Measurements from ENCODE around the gene SIGLEC6. TPM values are rescaled to one million over a fixed set of nuclear protein-coding genes. Genes with fewer than 3 reads are reported as not detected.
"Not testable (repeated sequence)": the region's sequence is repeated elsewhere in the genome, so short reads cannot be mapped to it uniquely, and the experiment has no call there.

Gene SIGLEC6
- polyA plus RNA-seq, 1 donor, result not detected

DNA sequence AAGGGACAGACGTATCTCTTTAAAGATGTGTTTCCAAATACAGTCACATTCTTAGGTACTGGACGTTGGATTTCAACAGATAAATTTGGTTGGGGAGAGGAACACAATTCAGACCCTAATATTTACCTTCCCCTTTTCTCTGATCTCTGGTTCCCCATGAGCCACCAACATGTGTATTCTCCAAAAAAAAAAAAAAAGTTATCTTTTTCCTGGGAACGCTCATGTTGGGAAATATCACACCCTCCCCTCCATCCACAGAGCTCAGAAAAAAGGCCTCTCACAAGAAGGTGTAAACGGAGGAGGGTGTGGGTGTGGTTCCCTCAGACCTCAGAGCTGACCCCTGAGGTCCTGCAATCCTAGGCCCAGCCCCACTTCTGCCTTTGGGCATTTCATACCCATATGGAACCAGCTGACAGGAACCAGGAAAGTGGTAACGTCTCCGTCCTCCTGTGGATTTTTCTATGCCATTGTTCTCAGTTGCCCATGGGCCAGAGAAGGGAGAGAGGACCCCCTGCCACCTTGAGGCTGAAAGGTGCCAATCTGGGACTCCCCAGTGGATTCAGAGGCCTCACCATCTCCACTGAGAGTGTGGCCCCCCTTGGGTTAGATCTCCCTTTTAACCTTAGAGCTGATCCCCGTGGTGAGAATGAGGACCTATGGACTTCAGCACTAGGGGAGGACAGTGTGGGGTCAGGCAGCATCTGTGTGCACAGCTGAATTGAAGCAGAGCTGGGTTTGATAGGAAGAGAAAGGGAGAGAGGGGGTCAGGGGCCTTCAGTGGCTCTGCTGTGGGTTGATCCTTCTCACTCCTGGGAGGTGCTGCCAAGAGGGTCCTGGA lies 21.4 kb downstream of the SIGLEC6 start:
- DNase-seq, result no peak

DNA sequence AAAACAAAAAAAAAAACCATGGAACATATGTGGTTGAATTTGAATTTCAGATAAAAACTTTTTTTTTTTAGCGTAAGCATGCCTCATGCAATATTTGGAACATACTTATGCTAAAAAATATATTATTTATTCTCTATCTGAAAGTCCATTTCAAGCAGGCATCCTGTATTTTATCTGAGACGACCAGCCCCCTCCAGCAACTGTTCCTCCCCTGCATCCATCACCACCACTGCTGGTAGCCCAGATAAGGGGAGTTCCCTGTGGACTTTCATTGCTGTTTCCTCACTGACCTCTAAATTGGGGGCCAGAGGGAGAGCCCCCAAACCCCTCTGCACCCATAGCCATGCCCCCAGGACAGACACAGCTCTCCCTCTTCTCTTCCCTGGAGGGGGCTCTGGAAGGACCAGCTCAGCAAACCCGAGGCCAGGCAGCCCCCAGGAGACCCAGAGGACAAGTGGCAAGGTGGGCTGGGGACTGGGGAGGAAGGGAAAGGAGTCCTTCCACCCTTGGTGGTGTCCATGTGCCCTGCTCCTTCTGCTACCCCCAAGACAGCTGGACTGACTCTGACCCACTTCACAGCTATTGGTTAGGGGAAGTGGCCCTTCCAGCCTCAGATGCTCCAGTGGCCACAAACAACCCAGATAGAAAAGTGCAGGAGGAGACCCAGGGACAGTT lies 23.3 kb downstream of the SIGLEC6 start:
- DNase-seq, result no peak

DNA sequence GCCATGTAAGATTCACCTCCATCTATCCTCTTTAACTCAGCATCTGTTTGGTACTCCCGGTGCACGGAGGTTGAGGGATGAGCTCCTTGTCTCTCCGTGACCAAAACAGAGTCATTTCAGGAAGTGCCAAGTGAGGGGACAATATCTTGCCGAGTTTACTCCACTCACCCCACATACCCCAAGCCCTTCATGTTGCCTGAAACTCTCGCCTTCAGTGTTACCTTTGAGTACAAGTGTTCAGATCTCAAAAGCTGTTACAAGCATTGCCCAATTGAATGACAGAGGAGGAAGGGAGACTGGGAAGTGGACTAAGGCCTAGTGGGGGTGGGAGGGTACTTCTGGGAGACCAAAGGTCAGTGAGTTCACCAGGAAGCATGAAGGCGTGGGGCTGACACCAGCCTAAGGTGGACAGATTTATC lies 23.8 kb downstream of the SIGLEC6 start:
- DNase-seq, result no peak

DNA sequence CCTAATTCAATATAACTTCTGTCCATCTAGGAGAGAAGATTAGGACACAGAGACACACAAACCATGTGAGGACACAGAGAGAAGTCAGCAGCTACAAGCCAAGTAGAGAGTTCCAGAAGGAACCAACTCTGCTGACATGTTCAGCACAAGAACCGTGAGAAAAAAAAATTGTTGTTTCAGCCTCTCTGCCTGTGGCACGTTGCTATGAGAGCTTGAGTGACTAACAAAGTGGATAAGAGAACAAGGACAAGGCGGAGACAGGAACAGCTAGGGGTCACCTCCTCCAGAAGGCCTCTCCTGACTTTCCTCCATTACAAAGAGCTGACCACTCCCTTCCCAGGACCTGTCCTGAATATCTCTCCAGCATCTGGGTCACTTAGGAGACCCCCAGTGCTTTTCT lies 24.3 kb downstream of the SIGLEC6 start:
- DNase-seq, result no peak

DNA sequence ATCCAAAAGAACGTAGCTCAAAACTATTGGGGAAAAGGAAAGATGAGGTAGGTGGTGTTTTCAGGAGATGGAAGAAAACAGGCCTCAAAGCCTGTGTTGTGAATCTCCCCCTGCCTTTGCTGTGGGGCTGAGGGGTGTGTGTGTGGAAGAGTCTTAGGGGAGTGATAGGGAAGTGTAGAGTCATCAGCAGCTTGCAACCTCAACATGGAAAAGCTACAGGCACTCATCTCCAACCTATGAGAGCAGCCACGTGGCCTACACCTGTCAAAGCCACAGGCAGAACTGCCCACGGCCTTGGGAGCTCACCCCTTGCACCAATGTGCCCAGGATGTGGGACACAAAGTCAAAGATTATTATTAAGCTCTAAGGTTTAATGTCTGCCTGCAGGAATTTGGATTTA lies 25.6 kb downstream of the SIGLEC6 start:
- DNase-seq, result no peak

DNA sequence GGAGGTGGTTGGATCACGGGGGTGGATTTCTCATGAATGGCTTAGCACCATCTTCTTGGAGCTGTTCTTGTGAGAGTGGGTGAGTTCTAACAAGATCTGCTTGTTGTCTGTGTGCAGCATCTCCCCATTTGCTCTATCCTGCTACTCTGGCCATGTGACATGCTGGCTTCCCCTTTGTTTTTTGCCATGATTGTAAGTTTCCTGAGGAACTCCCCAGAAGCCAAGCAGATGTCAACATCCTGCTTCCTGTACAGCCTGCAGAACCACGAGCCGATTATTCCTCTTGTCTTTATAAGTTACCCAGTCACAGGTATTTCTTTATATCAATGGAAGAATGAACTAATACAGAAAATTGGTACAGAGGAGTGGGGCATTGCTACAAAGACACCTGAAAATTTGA lies 27.6 kb downstream of the SIGLEC6 start:
- DNase-seq, result no peak

DNA sequence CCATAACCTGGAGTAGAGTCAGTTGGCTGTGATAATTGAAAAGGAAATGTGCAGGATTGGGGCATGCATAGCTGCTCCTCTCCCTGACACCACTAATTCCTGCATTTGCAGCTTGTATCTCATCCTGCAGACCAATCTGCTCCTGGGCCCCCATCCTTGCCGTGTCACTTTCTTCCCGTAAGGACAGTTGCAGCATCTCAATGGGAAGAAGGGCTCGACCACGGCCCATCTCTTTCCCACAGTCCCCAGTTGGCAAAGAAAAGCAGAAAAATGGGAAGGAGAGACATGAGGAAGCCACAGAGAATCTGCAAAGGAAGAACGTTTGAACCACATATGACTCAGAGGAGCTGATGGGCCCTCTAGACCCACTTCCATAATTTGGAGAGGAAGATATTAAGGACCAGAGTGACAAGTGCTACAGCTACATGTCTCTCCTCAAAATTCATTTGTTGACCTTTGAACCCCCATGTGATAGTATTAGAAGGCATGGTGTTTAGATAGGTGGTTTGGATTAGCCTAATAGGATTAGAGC lies 28.1 kb downstream of the SIGLEC6 start:
- DNase-seq, result no peak

DNA sequence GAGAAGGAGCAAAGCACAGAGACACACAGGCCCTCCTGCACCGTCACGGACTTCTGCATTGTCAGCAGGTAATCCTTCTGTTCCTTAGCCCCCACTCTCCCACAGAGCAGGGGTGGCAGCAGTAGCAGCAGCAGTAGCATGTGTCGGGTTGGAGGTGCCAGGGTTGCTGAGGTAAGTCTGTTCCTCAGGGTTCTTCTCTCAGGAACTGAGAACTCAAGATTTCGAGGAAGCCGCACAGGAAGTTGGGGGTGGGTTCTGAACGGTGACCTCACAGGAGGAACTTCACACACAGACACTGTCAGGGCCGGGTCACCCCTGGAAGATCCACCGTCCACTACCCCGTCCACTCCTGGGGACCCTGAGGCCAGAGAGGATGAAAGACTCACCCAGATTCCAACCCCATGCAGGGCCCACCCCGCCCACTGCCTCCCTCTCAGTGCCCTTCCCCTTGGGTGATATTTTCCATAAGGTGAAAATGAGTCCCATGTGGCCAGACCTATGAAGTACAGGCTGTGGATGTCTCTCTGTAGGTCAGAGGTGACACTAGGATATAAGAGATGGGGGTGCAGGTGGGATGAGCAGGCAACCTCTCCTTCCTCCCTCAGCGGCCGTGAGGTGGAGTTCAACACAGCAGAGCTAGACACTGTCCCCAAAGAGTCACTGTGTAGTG lies 29.7 kb downstream of the SIGLEC6 start, which contains the start of gene SIGLEC12:
Gene SIGLEC12, minus strand, starts transcription at position 207 of the 670 bp plus-strand sequence. Its CDS starts 67 bp downstream, at position 140.
- DNase-seq, result no peak

DNA sequence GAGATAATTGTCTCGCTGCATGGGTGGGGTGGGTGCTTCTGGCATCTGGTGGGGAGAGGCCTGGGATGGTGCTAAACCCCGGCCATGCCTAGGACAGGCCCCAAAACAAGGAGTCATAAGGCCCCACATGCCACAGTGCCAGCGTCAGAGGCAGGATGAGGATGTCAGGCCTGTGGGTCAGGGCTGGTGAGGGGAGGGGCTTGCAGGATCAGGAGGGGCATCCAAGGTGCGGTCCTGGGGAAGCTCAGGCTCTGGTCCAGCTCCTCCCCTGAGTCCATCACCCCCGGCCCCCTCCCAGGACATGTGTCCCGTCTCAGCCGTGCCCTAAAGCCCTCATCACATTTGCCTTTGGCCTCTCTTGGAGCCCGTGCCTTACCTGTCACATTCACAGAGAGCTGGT lies 30.5 kb downstream of the SIGLEC6 start:
- DNase-seq, result not testable (repeated sequence)

DNA sequence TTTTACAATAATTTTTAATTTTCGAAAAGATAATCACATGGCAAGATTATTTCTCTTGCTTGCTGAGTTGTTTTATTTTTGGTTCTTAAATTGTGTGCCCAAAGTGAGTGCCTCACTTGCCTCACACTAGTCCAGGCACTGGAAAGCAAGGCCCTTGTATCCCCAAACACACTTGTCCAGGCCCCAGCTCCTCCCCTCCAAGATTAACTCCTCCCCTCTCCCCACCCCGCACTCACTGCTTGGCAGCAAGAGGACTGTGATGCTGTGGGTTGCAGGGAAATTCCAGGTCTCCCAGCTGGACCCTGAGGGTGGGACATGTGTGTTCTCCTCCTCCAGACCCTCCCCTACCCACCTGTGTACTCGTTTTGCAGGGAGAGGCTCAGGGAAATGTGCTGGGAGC lies 33.8 kb downstream of the SIGLEC6 start:
- no peak for DNase-seq

DNA sequence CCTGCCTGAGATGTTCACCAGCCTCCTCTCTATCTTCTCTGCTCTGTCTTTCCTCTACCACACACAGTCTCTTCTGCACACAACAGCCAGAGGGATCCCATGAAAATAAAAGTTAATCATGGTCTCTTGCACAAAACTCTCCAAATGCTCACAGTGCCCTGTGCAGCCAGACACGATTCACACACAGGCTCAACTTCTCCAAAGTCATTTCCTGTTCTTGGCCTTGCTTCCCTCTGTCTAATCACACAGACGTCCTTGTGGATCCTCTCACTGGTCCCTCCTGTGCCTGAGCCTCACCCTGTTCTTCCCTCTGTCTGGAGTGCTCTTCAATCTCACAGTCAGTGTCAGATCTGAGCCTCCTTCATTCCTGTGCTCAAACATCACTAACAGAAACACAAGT lies 37.7 kb downstream of the SIGLEC6 start:
- DNase-seq, result no peak

DNA sequence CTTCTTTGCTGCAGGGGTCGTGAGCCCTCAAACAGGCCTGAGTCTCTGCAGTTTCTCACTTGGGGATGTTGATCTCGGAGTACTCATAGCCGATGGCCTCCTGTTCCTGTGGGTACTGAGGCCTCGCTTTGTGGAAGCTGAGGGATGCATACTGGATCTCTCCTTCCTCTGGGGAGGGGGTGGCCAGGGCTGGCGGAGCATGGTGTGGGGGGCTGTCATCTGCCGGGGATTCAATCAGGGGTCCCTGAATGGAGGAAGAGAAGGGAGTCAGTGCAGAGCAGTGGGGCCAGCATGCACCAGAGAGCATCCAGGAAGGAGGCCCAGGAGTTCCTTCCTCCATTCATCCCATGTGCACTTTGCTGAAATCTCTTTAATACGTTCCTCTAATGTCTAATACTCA lies 39.9 kb downstream of the SIGLEC6 start:
- DNase-seq, result no peak

DNA sequence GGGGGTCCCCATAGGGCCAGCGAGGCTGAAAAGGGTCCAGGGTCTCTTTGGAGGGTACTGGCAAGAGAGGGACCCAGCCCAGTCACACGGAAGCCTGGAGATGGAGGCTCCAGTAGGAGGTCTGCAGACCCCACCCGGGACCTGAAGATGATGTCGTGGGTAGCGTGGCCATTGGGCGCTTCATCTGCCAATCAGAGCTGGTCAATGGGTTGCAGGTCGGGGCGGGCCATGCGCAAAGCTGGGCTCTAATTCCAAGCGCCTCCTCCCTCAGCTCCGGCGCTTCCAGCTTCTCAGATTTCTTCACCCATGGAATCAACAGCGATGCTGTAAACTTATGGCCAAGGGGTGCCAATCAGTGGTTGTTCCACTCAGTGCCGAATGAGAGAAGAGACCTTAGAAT lies 40.8 kb downstream of the SIGLEC6 start:
- DNase-seq, result no peak

DNA sequence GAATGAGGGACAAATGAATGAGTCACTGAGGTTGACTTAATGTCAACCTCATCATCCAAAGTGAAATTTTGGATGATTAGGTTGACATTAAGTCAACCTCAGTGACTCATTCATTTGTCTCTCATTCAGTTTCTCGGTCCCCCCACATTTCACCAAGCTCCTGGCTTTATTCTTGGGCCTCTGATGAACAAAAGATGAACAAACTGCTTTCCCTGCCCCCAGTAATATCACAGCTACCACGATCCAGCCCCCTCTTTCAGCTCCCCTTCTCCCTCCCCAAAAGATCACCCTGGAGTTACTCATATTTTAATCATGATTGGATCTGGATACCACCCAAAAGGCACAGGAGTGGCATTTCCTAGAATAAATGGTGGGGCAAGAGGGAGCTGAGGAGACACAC lies 42.4 kb downstream of the SIGLEC6 start:
- no peak for DNase-seq

DNA sequence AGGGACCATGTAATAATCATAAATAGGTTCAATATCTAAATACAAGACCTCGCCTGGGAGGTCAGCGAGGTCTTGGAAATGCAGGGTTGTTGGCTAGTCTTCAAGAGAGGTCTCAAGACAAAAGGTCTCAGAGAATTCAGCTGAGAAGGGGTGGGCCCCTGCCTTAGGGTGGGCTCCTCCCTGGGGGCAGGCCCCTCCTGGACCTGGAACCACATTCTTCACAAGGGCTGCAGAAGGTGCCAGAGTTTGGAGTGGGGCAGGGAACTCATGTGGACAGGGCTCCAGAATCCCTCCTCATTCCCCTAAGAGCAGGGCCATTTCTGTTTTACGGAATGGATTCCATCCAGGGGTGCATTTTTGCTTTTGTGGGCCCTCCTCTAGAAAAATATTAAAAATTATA lies 43.0 kb downstream of the SIGLEC6 start:
- DNase-seq, result no peak

DNA sequence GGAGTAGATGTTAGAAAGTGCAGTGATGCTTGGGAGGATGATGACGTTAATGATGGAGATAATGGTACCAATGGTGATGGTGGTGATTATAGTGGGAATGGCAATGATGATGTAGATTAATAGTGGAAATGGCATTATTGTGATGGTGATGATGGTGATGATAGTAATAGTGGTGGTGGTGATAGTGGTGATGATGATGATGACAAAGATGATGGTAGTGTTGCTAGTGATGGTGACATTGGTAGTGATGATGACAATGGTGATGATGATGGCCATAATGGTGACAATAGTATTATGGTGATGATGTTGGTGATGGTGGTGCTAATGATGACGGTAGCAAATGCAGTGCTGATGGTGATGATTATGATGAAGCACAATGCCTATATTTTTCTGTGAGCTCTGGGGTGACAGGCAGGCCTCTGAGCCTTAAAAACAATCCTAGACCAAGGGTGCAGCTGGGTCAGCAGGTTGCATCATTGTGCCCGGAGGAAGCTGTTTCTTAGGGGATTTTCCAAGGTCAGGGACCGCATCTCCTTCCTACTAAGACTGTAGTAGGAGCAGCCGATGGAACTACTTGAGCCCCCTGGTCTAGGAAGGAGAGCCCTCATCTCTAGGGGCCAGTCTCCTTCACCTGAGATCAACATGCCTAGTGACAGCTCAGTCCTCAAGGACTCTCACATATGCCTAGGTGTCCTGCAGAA lies 45.4 kb downstream of the SIGLEC6 start:
- no peak for DNase-seq

DNA sequence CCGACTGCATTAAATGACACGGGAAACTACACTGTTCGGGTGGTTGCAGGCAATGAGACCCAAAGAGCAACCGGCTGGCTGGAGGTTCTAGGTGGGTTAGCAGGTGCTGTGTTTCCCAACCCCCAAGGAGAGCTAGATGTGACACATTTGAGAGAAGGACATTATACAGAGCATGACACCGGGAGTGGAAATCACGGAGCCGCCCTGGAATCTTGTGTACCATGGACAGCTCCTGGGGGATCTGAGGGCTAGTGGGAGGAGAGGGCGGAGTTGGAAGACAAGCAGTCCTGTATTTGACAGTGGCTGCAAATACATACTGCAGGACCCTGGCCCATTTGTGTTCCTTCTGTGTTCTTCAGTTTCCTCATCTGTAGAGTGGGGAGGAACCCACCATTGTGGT lies 50.9 kb downstream of the SIGLEC6 start:
- peak; percentile 61 for DNase-seq

DNA sequence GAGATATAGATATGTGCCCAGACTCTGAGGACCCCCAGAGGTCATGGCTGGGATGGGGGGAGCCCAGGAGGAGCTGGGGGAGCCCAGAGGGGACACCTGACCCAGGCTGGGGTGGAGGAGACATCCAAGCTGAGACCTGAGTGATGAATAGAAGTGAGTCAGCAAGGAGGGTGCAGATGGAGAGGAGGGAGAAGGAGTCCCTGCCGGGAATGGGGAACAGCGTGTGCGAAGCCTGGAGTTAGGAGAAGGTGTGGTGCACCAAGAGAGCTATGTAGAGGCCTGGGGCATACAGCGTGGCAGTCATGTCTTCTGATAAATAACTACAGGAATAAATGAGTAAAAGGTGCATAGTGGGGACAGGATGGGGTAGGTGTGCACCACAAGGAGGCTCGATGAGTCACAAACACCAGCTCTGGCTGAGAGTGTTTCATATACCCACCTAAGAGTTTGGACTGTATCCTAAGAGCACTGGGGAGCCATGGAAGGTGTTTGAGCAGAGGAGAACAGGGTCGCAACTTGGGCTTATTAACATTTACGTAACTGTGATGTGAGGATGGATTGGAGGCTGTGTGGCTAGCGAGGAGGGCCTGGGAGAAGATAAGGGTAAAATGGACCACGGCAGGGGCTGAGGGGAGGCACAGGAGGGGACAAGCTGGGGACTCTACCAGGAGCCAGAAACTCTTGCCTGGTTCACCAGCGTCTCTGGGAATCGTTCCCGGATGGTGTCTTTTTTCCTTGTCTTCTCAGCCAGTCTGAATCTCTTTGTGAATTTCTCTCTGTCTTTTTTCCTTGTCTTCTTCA lies 51.7 kb downstream of the SIGLEC6 start:
- DNase-seq, result no peak

DNA sequence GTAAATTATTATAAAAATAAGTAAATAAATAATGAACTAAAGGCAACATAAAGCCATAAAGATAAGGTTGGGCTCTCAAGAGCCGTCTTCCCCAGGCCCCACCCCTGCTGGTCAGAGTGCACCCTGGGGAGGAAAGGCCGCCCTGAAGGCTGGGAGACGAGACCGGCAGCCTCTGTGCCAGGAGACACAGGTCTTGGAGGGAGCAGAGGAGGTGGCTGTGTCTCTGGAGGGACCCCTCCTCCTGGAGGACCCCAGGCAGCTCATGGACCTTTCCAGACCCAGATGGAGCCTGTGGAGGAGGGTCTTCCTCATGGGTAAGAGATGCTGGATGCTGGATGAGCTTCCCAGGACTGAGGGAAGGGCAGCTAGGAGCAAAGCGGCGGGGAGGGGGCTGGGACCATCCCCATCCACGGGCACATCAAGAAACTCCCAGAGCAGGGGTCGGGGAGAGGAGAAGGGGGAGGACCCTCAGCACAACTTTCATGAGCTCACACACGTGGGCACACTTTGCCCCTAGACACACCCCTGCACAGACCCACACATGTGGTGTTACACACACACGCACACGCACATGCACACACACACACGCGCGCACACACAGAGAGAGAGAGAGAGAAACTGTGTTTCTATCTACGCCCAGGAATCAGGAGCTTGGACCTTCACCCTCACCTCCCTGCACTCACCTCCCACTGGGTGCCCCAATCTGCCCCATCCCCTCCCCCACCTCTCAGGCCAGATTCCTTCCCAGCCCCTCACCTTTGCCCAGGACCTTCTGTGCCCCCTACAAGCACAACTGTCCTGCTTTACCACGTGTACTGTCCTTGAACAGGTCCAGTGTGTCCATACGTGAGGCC lies 52.9 kb downstream of the SIGLEC6 start, which contains the start of gene CEACAM18:
Gene CEACAM18, plus strand, starts transcription at position 159 of the 854 bp plus-strand sequence.
- DNase-seq, result no peak

DNA sequence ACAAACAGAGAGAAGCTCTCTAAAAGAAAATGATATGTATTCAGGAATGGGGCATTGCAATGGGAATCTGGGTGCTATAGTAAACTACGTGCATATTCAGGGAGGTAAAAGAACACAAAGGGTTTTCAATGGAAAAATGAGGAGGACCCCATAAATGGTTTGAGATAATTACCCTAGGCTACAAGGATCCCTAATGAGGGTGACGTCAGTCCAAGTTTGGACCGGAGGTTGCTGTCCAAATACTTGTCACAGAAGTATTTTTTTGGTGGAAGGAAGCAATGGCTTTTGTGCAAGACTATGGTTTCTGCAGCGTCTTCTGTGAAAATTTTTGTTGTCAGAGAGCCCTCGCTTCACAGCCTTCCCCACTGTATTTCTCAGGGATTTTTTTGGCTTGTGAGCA lies 54.1 kb downstream of the SIGLEC6 start:
- DNase-seq, result no peak

Data from left kidney (tissue), 2 donors.